HL-60/S4 treated with retinoic acid at 250 ng/mL for 4 days and 3 days (cell line): ENCODE data around the gene LCMT1.
"Not testable (repeated sequence)": the region's sequence is repeated elsewhere in the genome, so short reads cannot be mapped to it uniquely, and the experiment has no call there.

Experiments
- in situ Hi-C: fragments of 300-500 bp; cut with MboI; formaldehyde crosslinking; loops from 2 replicates; pipeline ENCODE4 v1.7.0; 2022; ENCODE audit warnings: low sequenced_read_pairs

The LCMT1 gene

DNA sequence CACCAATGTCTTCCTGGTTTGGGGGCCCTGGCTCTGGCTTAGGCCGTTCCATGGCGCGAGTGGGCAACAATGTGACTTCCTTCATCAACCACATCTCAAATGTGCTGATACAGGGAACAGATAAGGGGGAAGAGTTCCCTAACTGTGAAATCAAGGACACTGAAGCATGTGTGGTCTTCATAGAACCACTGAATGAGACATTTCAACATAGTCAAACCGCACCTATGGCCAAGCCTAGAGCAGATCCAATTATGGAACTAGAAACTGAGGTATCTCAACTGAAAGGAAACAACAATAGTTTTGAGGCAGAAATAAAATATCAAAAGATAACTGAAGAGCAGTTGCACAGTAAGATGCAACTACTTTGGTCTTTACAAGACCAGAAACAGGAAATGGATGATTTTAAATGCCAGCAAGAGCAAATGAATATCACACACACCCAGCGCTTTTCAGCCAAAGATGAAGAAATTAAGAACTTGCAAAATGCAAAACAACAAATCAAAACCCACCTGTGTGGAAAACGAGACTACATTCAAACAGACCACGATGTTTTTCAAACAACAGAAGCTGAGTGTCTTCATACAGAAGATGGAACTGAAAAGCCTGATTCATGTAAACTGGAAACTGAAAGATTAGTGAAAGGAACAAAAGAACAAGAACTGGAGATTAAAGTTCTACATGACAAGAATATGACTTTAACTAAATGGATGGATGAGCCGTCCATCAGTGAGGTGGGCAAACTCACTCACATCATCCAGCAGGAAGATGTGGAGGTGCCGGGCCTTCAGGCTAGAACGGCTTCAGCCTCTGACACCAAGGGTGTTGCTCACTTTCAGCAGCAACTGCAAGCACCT, 18.1 kb upstream of the LCMT1 start:
- in situ Hi-C loops, result no loop called here

DNA sequence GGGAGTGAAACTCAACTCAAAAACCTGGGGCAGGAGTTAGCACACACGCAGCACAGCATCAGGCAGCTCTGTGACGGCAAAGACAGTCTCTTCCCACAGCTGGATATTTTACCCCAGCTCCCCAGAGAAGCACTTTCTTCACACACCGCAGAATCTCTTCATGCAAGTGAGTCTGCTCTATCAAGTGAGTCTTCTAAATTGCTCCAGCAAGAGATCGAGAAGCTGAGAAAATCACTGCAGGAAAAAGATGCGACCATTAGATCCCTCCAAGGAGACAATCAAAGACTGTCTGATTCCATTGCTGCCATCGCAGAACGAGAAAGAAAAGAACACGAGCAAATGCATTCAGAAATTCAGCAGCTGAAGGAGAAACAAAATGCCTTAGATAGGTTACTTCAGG, 16.9 kb upstream of the LCMT1 start:
- in situ Hi-C loops, result no loop called here

DNA sequence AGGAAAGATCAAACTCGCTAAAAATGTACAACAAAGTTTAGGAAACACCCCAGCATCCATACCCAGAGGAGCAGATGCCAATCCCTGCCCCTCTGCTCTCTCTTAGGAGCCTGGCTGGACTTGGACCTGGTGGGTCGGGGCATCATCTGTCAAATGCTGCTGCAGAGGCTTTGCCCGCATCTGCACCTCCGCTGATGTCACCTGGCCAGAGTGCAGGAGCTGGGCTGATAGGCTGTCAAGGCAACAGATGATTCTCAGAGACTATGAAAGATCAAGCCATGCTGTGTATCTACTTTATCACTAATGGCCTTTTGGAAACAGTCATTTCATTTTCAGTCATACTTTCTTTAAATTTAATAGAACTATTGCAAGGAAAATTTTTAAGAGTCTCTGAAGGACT, 15.9 kb upstream of the LCMT1 start:
- in situ Hi-C loops, result no loop called here

DNA sequence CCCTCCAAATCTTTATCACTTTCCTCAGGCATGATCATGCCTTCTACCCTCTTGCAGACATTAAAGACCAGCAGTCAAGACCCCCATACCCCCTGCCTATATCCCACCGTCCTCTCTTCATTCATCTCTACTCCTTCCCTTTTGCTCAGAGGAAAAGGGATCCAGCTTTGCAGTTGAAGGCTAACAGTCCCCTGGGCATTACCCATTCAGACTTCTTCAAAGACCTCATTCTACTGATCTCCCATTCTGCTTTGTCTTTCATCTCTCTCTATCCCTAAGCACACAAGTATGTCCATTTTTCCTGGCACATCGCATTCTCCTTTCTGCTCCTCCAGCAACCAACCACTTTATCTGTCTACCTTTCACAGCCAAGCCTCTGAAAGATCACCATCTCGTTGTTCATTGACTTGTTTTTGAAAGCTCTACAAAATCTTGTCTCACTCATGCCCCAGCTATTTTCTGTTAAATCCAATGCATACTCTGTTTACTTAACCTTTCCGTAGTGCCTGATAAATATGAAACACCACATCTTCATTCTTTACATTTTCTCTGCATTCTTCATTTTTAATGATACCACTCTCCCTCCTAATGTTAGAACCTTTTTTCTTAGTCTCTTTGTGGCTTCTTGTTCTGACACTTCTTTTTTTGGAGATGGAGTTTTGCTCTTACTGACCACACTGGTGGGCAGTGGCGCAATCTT, 14.1 kb upstream of the LCMT1 start:
- in situ Hi-C loops, result no loop called here

DNA sequence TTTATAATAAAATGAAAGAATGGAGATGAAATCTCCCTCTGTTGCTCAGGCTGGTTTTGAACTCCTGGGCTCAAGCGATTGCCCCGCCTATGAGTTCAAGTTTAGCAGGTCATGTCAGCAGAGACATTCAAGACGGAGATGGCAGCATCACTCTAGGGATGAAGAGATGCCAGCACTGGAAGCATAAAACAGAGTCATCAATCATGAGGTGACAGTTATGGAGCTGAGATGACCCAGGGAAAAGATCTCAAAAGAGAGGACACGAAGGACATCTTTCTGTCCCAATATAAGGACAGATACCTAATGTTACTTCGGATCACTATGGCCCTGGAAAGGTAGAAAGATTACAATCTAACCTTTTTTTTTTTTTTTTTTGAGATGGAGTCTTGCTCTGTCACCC, 11.0 kb upstream of the LCMT1 start:
- in situ Hi-C loops, result no loop called here

DNA sequence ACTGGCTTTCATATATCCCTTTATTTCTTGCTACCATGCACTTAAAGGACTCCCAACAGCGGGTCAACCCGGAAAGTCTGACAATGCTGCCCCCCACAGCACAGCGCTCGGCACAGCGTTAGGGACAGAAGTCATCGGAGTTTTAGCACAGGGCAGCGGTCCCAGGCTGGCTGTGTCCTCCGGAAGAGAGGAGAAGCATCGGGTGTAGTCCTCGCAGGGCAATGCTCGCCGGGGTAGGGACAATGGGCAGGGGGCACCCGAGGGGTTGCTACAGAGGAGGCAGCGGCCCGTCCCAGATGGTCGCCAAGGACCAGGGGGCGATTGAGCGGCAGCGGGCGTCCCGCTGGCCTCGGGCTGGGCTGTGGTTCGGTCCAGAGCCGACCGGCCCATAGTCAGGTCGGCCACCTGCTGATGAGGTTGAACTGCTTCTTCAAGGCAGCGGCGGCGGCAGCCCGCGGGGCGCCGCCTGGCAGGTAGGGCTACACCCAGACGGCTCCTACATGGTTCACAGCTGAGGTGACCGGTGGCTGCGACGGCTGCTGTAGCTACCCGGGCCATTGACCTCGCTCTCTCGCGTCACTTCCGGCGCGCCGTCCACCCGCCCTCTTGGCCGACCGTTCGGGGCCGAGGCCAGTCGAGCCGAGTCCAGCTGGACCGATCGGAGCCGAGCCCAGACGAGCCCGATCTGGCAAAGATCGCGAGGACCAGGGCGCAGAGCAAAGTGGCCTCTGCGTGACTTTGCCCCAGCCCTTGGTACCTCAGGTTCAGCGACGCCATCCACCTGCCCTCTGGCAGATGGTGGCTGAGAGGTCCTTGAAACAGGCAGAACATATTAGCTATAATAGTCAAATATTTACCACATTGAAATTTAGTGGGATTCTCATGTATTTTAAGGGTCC, 4.7 kb upstream of the LCMT1 start:
- in situ Hi-C loops, result no loop called here

DNA sequence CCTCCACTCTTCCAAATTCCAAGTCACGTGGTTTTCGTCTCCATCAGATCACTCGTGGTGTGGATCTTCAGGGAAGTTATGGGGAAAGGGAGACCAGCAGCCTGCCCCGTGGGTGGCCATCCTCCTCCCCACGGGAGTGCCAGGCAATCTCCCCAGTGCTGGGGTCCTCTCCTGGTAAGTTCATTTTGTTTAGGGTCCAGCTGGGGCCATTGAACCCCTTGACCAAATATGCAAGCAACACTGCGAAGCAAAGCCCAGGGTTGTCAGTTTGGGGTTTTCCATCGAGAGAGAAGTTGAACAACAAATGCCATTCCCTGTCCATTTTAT, 4.1 kb upstream of the LCMT1 start:
- in situ Hi-C loops, result no loop called here

DNA sequence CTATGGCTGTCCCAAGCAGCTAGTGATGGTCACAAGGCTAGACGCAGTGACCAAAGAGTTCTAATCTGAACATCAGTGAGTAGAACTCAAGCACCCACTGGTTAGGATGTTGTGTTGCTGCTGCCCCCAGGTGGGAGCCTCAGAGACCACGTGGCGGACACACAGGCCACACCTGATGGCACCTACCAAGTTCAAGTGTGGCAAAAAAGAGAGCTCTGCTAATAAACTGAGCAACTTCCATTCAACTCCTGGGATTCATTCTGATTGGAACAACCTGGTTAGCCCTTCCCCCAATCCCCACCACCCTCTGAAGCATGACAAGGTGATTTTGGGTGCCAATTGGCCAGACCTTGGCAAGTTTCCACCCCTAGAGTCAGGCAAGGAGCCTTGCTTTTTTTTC, 3.5 kb upstream of the LCMT1 start:
- in situ Hi-C loops, result no loop called here

DNA sequence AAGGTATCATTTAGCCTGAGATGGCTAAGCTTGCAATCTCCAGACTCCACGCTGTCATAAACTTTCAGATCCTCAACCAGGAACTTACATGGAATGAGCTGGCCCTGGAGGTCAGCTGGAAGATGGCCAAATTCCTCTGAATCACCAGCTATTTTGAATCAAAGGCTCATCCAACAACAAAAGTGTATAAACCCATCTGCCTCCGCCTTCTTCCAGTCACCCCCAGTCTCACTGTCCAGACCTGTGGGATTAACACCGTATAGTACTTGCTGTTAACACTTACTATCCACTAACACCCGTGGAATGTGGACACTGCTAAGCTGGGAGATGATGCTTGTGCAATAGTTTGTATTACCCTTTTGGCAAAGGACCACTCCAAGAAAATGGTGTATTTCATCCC, 1.9 kb upstream of the LCMT1 start:
- in situ Hi-C loops, result no loop called here

DNA sequence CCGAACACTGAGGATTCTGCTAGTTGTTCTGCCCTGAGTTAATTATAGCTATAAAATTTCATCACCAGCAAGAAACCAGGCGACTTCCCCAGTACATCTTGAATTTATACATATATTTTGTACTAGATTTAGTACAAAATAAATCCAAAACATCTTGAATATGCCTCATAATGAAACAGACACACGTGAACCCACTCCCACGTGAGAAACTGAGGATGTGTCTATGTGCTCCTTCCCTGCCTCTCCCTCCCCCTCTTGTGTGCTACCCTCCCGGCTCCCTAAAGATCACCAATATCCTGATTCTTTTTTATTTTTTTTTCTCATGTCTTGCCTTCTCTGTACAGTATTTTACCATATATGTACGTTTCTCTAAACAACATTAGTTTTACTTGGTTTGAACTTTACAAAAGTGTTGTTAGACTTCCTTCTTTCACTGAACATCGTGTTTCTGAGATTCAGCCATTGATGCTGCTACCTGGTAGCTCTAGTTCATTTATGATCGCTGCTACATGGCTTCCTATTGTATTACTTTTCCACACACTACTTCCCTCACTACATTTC, 1.1 kb upstream of the LCMT1 start:
- in situ Hi-C loops, result no loop called here

DNA sequence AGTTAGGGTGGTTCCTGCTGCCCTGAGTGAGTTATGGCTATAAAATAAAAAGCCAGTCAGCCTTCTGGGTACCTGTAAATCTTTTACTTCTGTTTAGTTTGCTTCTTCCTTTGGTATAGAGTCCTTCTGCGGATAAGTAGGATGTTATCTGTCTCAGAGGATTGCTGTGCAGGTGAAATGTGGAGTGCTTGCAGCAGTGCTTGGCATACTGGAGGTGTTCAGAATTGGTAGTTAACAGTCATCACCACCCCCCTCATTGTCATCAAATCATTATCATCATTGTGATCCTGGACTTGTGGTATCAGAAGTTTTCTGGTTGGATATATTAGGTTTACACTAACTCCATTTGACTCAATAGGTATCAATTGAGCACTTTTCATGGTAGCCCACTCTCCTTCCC, 2.6 kb downstream of the LCMT1 start:
- in situ Hi-C loops, result no loop called here

DNA sequence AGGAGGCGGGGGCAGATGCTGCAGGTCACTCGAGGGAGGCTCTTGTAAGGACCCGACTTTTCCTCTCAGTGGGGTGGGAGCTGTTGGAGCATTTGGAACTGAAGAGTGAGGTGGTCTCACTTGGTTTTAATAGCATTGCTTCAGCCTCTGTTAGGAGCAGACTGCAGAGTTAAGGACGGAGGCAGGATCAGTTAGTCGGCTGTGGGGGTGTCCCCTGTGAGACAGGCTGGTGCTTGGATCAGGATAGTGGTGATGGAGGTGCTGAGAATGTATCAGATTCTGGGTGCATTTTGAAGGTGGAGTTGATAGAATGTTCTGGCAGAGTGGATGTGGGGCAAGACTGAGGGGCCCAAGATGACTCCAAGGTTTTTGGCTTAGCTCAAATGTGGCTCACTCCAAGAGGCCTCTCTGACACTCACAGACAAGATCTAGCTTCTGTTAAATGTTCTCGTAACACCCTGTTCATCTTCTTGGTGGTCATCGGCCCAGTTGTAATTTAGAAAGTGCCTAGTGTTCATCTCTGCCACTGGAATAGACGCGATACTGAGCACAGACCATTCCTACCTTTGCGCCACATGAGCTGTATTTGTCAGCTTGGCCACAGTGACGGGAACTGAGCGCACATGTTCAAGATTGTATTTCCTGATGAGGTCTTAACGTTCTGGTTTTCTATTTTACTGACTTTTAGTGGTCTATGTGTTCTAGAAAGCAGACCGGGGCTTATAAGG, 7.5 kb downstream of the LCMT1 start:
- in situ Hi-C loops, result no loop called here

DNA sequence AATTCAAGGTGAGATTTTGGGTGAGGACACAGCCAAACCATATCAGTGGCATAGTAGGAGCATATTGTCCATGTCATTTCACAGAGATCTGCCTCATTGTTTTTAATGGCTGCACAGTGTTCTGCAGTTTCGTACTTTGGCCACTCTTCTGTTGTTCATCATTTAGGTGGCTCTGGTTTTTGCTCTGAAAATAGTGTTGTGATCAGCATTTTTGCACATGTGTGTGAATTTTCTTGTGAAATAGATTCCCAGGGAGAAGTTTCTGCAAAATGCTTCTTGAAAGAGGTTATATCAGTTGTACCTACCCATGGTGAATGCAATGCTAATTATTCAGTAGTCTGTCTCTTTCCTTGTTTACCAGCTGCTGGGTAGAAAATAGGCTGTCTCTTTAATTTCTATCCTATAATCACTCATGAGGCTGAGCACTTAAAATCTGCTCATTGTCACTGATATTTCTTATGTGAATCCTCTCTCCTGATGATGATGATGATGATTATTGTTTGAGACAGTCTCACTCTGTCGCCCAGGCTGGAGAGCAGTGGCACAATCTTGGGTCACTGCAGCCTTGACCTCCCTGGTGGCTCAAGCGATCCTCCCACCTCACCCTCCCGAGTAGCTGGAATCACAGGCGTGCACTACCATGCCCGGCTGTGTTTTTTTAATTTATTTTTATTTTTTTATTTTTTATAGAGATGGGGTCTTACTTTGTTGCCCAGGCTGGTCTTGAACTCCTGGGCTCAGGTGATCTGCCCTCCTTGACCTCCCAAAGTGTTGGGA, 10.5 kb downstream of the LCMT1 start:
- in situ Hi-C loops, result no loop called here

DNA sequence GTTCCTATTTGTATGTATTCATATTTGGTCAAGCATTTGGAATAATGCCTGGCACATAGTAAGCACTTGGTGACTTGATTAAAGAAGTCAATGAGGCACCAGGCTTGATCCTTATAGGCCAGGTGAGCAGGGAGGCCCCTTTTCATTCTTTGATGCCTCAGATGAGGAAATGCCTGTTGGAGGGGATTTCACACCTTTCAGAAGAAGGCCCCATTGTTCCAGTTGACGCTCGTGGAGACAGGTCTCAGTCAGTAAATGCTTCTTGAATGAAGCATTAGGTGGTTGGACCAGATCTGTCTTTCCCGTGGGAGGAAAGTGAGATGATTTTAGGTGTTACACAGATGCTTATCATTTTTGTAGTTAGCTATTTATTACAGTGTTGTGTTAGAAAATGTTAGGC, 13.0 kb downstream of the LCMT1 start:
- in situ Hi-C loops, result no loop called here

DNA sequence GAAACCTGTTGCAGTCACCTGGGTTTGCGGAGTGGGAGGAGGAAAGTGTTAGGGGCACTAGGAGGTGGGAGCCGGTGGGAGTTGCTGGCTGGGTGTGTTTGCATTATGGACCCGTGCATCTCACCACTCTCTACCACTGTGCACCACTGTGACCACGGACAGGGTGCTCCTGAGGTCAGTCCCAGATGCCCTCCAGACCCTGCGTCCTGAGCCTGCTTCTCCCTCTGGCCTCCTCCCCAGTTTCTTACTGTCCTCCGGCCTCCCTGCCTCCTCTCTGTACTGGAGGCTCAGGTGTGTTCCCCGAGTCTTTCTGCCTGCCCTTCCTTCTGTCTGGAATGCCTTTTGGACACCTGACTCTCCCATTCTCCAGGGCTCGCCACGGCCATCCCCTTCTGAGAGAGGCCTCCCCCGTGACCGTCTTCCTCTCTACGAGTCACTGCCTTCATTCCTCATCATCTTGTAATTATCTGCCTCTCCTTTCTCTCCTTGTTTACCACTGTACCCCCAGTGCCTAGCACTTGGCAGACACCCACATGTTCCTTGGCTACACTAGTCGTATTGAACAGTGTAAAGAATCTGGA, 14.6 kb downstream of the LCMT1 start:
- in situ Hi-C loops, result not testable (repeated sequence)

DNA sequence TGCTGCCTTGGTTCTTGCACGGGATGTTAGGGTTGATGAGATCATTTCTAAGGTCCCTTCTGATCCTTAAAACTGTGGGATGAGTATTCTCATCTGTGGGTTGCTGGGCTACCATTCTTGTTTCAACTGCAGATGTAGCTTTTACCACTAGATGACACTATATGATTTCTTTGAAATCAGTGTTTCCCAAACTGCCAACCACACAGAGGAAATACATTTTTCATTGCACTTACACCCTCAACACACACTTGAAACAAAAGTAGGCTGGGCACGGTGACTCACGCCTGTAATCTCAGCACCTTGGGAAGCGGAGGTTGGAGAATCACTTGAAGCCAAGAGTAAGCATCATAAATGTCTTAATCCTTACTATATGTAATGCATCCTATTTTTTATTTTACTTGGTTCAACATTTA, 15.3 kb downstream of the LCMT1 start:
- in situ Hi-C loops, result no loop called here

DNA sequence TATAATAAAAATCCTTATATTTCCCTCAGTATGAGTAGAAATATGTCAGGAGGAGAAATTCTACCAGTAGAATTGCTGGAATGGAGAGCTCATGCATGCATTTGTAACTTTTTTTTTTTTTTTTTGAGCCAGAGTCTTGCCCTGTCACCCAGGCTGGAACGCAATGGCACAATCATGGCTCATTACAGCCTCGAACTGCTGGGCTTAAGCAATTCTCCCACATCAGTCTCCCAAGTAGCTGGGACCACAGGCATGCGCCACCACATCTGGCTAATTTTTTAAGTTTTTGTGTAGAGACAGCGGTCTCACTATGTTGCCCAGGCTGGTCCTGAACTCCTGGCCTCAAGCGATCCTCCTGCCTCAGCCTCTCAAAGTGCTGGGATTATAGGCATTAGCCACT, 21.2 kb downstream of the LCMT1 start:
- in situ Hi-C loops, result not testable (repeated sequence)

DNA sequence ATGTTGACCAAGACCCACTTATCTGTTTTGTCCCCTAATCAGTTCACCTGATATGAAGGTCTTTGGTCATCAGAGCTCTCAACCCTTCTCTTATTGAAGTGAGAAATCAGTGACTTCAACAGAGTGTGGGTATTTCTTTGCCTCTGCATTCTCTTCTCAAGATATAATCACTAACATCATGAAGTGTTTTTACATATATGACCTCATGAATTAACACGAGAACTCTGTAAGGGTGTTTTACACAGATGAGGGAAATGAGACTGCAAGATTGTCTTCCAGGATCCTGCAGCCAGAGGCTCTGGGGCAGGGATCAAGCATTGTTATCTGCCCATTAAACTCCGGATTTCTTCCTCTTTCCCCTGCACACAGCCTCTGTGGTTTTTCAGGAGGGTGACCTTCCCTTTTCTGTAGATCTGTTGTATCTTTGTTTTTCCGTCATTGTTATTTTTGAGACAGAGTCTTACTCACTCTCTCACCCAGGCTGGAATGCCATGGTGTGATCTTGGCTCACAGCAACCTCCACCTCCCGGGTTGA, 22.7 kb downstream of the LCMT1 start:
- in situ Hi-C loops, result no loop called here

DNA sequence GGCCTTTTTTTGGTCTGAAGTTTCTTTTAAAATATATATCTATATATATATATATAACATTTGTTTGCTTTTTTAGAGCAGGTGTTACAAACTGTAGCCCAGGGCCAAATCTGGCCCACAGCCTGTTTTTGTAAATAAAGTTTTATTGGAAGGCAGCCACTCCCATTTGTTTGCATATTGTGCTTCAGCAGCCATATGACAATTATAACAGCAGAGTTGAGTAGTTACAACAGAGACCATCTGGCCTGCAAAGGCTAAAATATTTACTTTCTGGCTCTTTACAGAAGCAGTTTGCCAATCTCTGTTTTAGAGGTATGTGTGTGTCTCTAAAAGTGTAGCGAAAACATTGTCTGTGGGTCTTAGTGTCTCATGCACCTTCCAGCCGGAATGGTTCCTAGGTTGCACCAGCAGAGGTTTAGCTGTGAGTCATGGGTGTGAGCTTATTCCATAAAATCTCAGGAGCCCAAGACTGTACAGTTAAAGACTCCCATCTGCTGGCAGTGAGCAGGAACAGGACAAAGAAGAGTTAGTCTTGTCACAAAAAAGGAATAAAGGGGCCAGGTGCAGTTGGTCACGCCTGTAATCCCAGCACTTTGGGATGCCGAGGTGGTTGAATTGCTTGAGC, 23.8 kb downstream of the LCMT1 start:
- in situ Hi-C loops, result no loop called here
